HCT116 (cell line): Measurements from ENCODE around the gene NRBF2. TPM values are rescaled to one million over a fixed set of nuclear protein-coding genes. Genes with fewer than 3 reads are reported as not detected.

Experiments used
- ATAC-seq: fragments of 200-7000 bp; cut with Tn5 transposase; 2 replicates; pipeline ENCODE4 v1.9.1; 2020; ENCODE audit warnings: mild to moderate bottlenecking, moderate library complexity
- BruUV-seq: library from RNA; stranded (reverse); fragments of 400-500 nt; replicated peaks from 2 replicates; lab custom pipeline; 2021; lab: Mats Ljungman, UMichigan
- CTCF ChIA-PET: fragments of 300-600 bp; sonication (Branson Sonifier 250); formaldehyde crosslinking; loops from one replicate; lab custom pipeline; 2021; ENCODE audit warnings: antibody characterized with exemption; lab: Charles Lee
- POLR2A ChIA-PET: fragments of 300-600, 350-600 bp; sonication (Branson Sonifier 250); formaldehyde crosslinking; loops from one replicate; lab custom pipeline; 2021; ENCODE audit warnings: antibody characterized with exemption; lab: Charles Lee
- RAD21 ChIA-PET, 2 experiments: fragments of 300-600 bp; sonication (Branson Sonifier 250); formaldehyde crosslinking; loops; one replicate each; lab custom pipeline; 2023; ENCODE audit warnings: low total read pairs in 2 of 2; ENCODE audit not compliant: uncharacterized antibody in 2 of 2, unreplicated experiment in 2 of 2, low non-redundant PET in 1 of 2; lab: Charles Lee
- DNase-seq: peaks from one replicate; pipeline ENCODE4 v3.0.0-alpha.2; 2010; ENCODE audit warnings: low read depth, low spot score
- H2AFZ ChIP-seq: fragments of 200-600 bp; shearing (Covaris generic), sonication (generic); 2 replicates; pipeline ENCODE4 v1.6.1; 2017; ENCODE audit warnings: low read depth, mixed run types, mixed read lengths, antibody characterized with exemption, low read length; ENCODE audit not compliant: poor library complexity, severe bottlenecking
- H3K27ac ChIP-seq: 2 replicates; pipeline ENCODE4 v1.5.1; 2012; ENCODE audit warnings: low read depth, low read length
- H3K27me3 ChIP-seq: fragments of 200-600 bp; sonication (generic); 2 replicates; pipeline ENCODE4 v1.6.1; 2016; ENCODE audit warnings: mixed run types, low read length, mixed read lengths; ENCODE audit not compliant: insufficient read depth
- H3K36me3 ChIP-seq, 2 experiments: fragments of 200-500 bp in 1 of 2; fragments of 200-600 bp in 1 of 2; sonication (Bioruptor generic) in 1 of 2; sonication (generic) in 1 of 2; 2 replicates each; pipeline versions ENCODE4 v1.5.1 to v1.6.1; 2014 to 2016; ENCODE audit warnings: low read length in 2 of 2, inconsistent platforms in 1 of 2, mixed read lengths in 1 of 2, mixed run types in 1 of 2; ENCODE audit not compliant: insufficient read depth in 2 of 2, control insufficient read depth in 1 of 2
- H3K4me1 ChIP-seq, 2 experiments: fragments of 200-600 bp in 1 of 2; sonication (generic) in 1 of 2; 2 replicates each; pipeline versions ENCODE4 v1.5.1 to v1.6.1; 2012 to 2017; ENCODE audit warnings: low read length in 2 of 2, inconsistent platforms in 1 of 2, mild to moderate bottlenecking in 1 of 2, mixed read lengths in 1 of 2, mixed run types in 1 of 2, moderate library complexity in 1 of 2; ENCODE audit not compliant: insufficient read depth in 2 of 2, control insufficient read depth in 1 of 2
- H3K4me2 ChIP-seq: fragments of 200-600 bp; sonication (generic); 2 replicates; pipeline ENCODE4 v1.6.1; 2017; ENCODE audit warnings: mixed run types, low read length, mixed read lengths
- H3K4me3 ChIP-seq, 2 experiments: fragments of 200-600 bp in 1 of 2; sonication (generic) in 1 of 2; replicated peaks in 1 of 2; 2 replicates each; pipeline ENCODE4 v1.5.1; 2011 to 2016; ENCODE audit warnings: low read length in 2 of 2, control low read depth in 1 of 2, low read depth in 1 of 2, mild to moderate bottlenecking in 1 of 2, mixed read lengths in 1 of 2, mixed run types in 1 of 2
- H3K79me2 ChIP-seq: fragments of 200-600 bp; sonication (generic); 2 replicates; pipeline ENCODE4 v1.6.1; 2017; ENCODE audit warnings: mild to moderate bottlenecking, mixed run types, low read length, moderate library complexity, mixed read lengths; ENCODE audit not compliant: insufficient read depth
- H3K9ac ChIP-seq: fragments of 200-600 bp; sonication (generic); 2 replicates; pipeline ENCODE4 v1.6.1; 2016; ENCODE audit warnings: low read length, mixed read lengths
- H3K9me2 ChIP-seq: fragments of 200-600 bp; sonication (generic), shearing (Covaris generic); 2 replicates; pipeline ENCODE4 v1.6.1; 2017; ENCODE audit warnings: mixed run types, mild to moderate bottlenecking, moderate library complexity; ENCODE audit not compliant: insufficient read depth
- H3K9me3 ChIP-seq, 2 experiments: fragments of 200-500 bp in 1 of 2; fragments of 200-600 bp in 1 of 2; sonication (Bioruptor generic) in 1 of 2; sonication (generic) in 1 of 2; 2 replicates each; pipeline ENCODE4 v1.6.1; 2014 to 2017; ENCODE audit warnings: low read length in 2 of 2, mixed read lengths in 2 of 2, inconsistent platforms in 1 of 2, low read depth in 1 of 2, mild to moderate bottlenecking in 1 of 2, mixed run types in 1 of 2, moderate library complexity in 1 of 2; ENCODE audit not compliant: control insufficient read depth in 1 of 2, insufficient read depth in 1 of 2
- H4K20me1 ChIP-seq: fragments of 200-600 bp; sonication (generic), shearing (Covaris generic); 2 replicates; pipeline ENCODE4 v1.6.1; 2017; ENCODE audit warnings: mixed run types, mild to moderate bottlenecking, moderate library complexity; ENCODE audit not compliant: insufficient read depth
- ATF3 ChIP-seq: IDR thresholded peaks from 2 replicates; pipeline ENCODE4 v1.6.1; 2012
- CBX3 ChIP-seq: IDR thresholded peaks from 2 replicates; pipeline ENCODE4 v1.6.1; 2012; ENCODE audit warnings: low read depth
- CEBPB ChIP-seq: IDR thresholded peaks from 2 replicates; pipeline ENCODE4 v1.6.1; 2012; ENCODE audit warnings: low read depth
- EGR1 ChIP-seq: IDR thresholded peaks from 2 replicates; pipeline ENCODE4 v1.6.1; 2012; ENCODE audit warnings: low read depth
- ELF1 ChIP-seq: IDR thresholded peaks from 2 replicates; pipeline ENCODE4 v1.6.1; 2012; ENCODE audit warnings: low read depth, borderline replicate concordance
- EZH2 ChIP-seq: fragments of 200-600 bp; sonication (generic); IDR thresholded peaks from 2 replicates; pipeline ENCODE4 v1.6.1; 2017; ENCODE audit warnings: antibody characterized with exemption, mixed run types
- FOSL1 ChIP-seq: IDR thresholded peaks from 2 replicates; pipeline ENCODE4 v1.6.1; 2012; ENCODE audit warnings: low read depth
- JUND ChIP-seq: IDR thresholded peaks from 2 replicates; pipeline ENCODE4 v1.6.1; 2012
- SP1 ChIP-seq: IDR thresholded peaks from 2 replicates; pipeline ENCODE4 v1.6.1; 2012; ENCODE audit warnings: low read depth
- SRF ChIP-seq: IDR thresholded peaks from 2 replicates; pipeline ENCODE4 v1.6.1; 2012; ENCODE audit warnings: low read depth
- YY1 ChIP-seq: IDR thresholded peaks from 2 replicates; pipeline ENCODE4 v1.6.1; 2011; ENCODE audit warnings: low read length, low read depth, moderate library complexity, mild to moderate bottlenecking; ENCODE audit not compliant: insufficient replicate concordance; ENCODE audit errors: extremely low read depth
- ZNF274 ChIP-seq: fragments of 200-500 bp; sonication (Bioruptor generic); IDR thresholded peaks from 2 replicates; pipeline ENCODE4 v1.6.1; 2014; ENCODE audit warnings: mild to moderate bottlenecking, low read depth, low read length, inconsistent platforms
- intact Hi-C: fragments of 100-400 bp; cut with micrococcal nuclease; formaldehyde crosslinking; loops from 2 replicates; pipeline ENCODE4 v1.10.0; 2022
- total RNA-seq: library from RNA; stranded (reverse); gene quantifications from one replicate; pipeline ENCODE4 v1.2.1, GENCODE V29; 2021; ENCODE audit not compliant: unreplicated experiment
- TF ChIP-seq, protein P1 (sequence below): IDR thresholded peaks from 2 replicates; pipeline ENCODE4 v1.6.1; 2012
- TF ChIP-seq, protein P2 (sequence below): IDR thresholded peaks from 2 replicates; pipeline ENCODE4 v1.6.1; 2012; ENCODE audit warnings: low read depth

NRBF2 gene
- total RNA-seq, 1 experiment from 2014 or later: 20.2 TPM

- no peak overlapping the region for H3K4me2 ChIP-seq
- H2AFZ ChIP-seq: no peak overlapping the region
- no peaks in the 10 kb centered on the region for H3K9me2 ChIP-seq
- DNase-seq (no peak), ATAC-seq (no peak)
- no peaks in the 10 kb centered on the region for H3K27me3 ChIP-seq
- intact Hi-C loops: no loop called here
- BruUV-seq: no TSS peak
- POLR2A ChIA-PET: no interaction called here
- H3K9ac ChIP-seq: no peak overlapping the region
- CTCF ChIA-PET: no interaction called here
- H3K27ac ChIP-seq: no peak overlapping the region
- no peaks in the 10 kb centered on the region for H3K4me1 ChIP-seq
- H3K4me3 ChIP-seq: no peak overlapping the region
- no peaks in the 10 kb centered on the region for H3K79me2 ChIP-seq
- TF ChIP-seq EGR1: no peak
- TF ChIP-seq, protein P1, sequence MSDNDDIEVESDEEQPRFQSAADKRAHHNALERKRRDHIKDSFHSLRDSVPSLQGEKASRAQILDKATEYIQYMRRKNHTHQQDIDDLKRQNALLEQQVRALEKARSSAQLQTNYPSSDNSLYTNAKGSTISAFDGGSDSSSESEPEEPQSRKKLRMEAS: no peak
- no peak for TF ChIP-seq JUND
- TF ChIP-seq SRF: no peak
- no peak for TF ChIP-seq ELF1
- no peak for TF ChIP-seq YY1
- peak; percentile 29; the same call in 1 of the 2 replicates for TF ChIP-seq ATF3
- peak; percentile 78 for TF ChIP-seq CEBPB
- TF ChIP-seq, protein P2, sequence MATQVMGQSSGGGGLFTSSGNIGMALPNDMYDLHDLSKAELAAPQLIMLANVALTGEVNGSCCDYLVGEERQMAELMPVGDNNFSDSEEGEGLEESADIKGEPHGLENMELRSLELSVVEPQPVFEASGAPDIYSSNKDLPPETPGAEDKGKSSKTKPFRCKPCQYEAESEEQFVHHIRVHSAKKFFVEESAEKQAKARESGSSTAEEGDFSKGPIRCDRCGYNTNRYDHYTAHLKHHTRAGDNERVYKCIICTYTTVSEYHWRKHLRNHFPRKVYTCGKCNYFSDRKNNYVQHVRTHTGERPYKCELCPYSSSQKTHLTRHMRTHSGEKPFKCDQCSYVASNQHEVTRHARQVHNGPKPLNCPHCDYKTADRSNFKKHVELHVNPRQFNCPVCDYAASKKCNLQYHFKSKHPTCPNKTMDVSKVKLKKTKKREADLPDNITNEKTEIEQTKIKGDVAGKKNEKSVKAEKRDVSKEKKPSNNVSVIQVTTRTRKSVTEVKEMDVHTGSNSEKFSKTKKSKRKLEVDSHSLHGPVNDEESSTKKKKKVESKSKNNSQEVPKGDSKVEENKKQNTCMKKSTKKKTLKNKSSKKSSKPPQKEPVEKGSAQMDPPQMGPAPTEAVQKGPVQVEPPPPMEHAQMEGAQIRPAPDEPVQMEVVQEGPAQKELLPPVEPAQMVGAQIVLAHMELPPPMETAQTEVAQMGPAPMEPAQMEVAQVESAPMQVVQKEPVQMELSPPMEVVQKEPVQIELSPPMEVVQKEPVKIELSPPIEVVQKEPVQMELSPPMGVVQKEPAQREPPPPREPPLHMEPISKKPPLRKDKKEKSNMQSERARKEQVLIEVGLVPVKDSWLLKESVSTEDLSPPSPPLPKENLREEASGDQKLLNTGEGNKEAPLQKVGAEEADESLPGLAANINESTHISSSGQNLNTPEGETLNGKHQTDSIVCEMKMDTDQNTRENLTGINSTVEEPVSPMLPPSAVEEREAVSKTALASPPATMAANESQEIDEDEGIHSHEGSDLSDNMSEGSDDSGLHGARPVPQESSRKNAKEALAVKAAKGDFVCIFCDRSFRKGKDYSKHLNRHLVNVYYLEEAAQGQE: no peak
- no peak for TF ChIP-seq FOSL1
- no peak for TF ChIP-seq CBX3
- no peak for TF ChIP-seq ZNF274
- TF ChIP-seq SP1: no peak
- TF ChIP-seq EZH2: no peak
- H4K20me1 ChIP-seq: no peaks in the 10 kb centered on the region
- H3K9me3 ChIP-seq: no peaks in the 10 kb centered on the region
- RAD21 ChIA-PET: no interaction called here
- no peaks in the 10 kb centered on the region for H3K36me3 ChIP-seq
Observed at GRCh38 chr10:63114031-63114814, 18.9 kb upstream of the NRBF2 start.
